HG02938 (cell line): Measurements from ENCODE around the gene PTPN3.

ENCODE experiments used
- ATAC-seq: cut with Tn5 transposase; IDR thresholded peaks from one replicate; pipeline ENCODE4 v1.9.1; 2021; ENCODE audit warnings: mild to moderate bottlenecking, moderate library complexity; ENCODE audit not compliant: unreplicated experiment

The PTPN3 gene

DNA sequence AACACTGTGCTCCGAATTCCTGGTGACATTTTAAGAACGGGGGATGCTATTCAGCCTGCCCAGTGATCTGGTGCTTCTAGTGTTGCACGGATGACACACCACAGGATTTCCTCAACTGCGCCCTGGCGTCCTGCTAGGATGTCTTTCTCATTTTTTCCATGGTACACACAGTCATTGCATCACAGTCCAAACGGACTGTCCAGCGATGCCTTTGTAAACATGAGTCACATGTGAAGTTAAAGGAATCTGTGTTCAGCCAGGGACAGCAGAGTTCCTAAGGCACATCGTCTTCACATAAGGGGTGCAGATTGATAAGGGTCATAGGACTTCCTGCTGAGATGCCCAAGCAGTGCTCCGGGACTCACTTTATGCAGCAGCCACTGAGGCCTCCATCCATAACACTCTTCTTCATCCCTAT lies 9.3 kb upstream of the PTPN3 start:
- no peak for ATAC-seq

- no peak for ATAC-seq
Observed at GRCh38 chr9:109506097-109506712, 8.1 kb upstream of the PTPN3 start.

GRCh38 chr9:109504689-109505088 lies 6.6 kb upstream of the PTPN3 start:
- no peak for ATAC-seq

- no peak for ATAC-seq
Observed at GRCh38 chr9:109500421-109500974, 2.4 kb upstream of the PTPN3 start.

GRCh38 chr9:109499631-109500410 lies 1.7 kb upstream of the PTPN3 start:
- ATAC-seq: no peak

GRCh38 chr9:109499093-109499630 lies 1.1 kb upstream of the PTPN3 start:
- no peak for ATAC-seq

- no peak for ATAC-seq
Observed at GRCh38 chr9:109497226-109498153, 617 bp downstream of the PTPN3 start.

DNA sequence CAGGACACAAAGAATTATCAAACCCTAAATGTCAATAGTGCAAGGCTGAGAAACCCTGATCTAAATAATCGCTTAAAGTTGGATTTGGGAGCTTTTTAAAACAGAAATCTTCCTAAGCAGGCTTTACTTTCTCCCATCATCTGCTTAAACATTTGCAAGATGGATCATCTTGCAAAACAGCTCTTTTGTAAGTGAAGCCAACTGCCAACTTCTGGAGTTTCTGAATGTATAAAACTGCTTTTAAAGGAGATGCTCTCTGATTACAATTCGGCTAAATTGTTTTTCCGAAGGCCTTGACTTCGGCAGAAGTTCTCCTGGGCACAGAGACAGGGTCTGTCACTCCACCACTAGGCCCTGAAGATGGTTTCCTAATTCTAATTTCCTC lies 1.3 kb downstream of the PTPN3 start:
- ATAC-seq: no peak

- no peak for ATAC-seq
Observed at GRCh38 chr9:109496218-109496617, 1.9 kb downstream of the PTPN3 start.

DNA sequence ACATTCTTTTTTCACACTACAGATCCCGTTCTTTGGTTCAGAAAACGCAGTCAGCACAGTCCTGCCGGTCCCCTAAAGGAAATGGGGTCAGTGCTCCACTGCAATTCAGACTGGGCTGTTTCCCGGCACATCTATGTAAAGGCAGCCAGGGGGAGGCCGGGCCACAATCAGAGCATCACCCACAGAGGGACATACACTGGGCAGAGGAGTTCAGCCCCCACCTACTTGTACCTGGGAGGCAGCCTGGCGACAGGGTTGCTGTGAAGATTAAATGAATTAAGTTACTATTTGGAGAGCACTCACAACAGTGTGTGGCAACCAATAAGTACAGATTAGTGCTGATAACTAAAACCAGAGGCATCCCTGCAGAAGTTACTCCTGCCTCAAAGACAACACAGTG lies 4.5 kb downstream of the PTPN3 start:
- no peak for ATAC-seq

DNA sequence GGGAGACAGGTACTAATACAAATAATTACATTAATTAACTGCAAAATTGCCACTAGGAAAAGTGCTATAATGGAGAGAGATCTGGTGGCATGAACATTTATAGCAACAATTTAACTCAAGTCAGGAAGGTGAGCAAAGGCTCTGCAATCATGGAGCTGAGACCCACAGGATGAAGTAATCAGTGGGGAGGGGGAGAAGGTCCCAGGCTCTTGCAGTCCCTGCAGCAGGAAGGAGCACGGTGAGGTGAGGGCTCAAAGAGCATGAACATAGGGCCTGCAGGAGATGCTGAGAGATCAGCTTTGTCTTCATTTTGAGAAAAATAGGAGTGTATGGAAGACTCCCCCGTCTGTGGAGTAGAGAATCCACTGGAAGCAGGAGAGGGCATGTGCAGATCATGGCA lies 6.5 kb downstream of the PTPN3 start:
- ATAC-seq: no peak

DNA sequence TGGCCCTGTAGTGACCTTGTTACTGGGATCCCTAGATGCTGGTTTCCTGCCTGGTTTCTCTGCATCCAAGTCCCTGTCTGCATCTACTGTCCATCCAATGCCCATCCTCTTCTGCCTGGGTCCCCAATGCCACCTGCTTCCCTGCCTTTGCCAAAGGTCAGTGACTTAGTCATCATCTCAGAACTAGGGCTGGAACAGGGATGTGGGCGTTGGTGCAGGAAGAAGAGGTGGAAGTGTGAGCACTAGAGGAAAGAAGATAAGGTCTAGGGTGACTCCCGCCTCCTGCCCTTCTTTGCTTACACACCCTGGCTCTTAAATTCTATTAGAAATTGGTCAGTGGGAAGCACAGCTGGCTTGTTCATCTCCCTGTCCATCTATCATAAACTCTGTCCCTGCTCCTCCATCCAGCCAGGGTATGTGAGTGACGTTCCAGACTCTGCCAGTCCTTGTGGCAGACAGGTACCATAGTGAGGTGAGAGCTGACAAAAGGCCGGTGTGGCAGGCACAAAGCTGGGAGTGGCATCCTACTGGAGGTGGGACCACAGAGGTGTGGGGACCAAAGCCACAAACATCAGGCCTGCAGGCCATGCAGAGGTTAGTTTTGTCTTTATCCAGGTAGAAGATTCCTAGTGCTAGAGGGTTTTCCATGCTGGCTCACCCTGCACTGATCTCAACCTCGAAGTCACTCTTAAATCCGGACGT lies 9.2 kb downstream of the PTPN3 start:
- no peak for ATAC-seq

DNA sequence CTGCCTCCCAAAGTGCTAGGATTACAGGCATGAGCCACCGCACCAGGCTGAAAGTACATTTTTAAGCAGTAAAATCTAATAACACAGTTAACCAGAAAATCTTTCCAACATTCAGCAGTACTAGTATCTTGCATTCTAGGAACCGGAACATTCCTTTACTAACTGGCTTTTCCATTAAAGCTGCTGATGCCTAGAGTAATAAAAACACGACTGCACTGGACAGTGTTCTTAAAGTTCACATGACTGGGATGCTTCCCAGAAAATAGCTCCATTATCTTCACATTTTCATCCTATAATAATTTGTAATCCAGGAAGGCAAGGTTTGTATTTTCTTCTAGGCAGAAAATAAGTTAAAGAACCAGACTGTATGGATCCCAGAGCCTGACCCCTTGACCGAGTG lies 9.8 kb downstream of the PTPN3 start:
- no peak for ATAC-seq

GRCh38 chr9:109487247-109487646 lies 10.9 kb downstream of the PTPN3 start:
- no peak for ATAC-seq

DNA sequence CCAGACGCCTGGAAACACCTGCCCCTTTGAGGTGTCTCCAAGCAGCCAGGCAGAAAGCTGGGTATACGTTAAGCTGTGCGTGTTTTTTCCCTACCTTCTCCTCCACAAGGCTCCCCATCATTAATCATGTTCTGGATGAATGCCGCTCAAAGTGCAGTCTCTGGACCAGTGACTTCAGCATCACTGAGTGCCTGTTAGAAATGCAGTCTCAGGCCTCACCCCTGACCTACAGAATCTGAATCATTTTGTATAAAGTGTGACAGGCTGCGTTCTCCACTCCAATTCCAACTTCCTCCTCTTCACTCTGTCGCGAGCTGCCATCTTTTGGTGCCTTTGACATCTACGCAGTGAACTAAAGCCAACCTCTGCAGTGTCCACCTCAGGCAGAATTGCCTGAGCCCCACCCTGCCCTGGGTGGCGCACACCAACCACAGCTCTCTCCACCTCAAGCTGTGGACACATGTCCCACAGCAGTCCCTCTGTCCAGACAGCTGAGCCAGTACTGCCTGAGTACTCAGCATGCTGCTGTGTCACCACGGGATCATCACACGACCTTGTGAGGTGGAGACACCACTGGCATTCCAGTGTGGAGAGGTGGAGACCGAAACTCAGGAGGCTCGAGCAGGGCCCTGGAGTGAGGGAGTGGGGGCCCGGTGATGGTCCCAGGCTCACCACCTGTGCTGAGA lies 14.2 kb downstream of the PTPN3 start:
- no peak for ATAC-seq

DNA sequence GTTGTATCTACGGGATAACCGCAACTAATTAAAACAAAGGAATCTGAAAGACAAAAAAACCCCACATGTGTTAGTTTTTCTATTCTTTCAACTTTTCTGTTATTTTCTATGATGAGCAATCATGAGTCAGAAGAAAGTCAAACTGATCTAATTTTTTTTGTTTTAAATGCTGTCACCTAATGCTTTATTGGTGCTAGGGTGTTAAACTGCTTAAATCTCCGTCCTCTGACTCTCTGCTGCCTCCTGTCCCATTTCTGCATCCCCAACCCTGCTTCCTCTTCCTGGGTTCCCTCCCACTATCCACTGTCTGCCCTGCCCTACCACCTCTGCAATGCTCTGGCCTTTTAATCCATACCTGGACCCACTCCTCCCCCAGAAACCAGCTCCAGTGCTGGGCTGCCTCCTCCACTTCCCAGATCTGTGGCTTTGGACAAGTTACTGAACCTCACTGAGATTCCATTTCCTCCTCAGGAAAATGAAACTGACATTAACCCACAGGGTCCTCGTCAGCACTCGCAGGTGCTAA lies 15.7 kb downstream of the PTPN3 start:
- ATAC-seq: no peak

DNA sequence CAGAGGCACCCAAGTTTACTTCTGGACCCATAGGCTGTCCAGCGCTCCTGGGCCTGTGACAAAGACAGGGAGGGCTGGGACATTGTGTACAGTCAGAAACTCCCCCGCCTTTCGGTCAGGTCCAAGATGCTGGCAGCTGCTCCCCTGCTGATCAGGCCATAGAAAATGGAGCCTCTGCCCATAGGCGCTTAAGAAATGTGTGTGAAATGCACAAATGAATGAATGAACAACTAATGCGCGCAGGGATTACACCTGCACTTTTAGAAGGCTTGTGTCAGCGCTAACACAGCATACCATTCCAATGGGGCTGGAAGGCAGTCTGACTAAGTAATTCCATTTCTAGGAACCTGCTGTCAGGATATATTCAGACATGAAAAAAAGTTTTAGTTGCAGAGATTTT lies 16.3 kb downstream of the PTPN3 start:
- no peak for ATAC-seq

DNA sequence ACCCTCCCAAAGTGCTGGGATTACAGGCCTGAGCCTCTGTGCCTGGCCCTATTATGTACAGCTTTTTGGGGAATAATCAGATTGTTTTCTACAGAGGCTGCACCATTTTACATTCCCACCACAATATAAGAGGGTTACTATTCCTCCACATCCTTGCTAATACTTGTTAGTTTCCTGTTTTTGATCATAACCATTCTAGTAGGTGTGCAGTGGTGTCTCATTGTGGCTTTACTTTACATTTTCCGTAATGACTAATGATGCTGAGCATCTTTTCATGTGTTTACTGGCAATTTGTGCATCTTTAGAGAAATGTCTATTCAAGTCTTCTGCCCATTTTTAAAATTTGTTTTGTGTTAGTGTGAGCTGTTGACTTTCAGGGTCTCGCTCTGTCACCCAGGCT lies 18.3 kb downstream of the PTPN3 start:
- ATAC-seq: no peak

DNA sequence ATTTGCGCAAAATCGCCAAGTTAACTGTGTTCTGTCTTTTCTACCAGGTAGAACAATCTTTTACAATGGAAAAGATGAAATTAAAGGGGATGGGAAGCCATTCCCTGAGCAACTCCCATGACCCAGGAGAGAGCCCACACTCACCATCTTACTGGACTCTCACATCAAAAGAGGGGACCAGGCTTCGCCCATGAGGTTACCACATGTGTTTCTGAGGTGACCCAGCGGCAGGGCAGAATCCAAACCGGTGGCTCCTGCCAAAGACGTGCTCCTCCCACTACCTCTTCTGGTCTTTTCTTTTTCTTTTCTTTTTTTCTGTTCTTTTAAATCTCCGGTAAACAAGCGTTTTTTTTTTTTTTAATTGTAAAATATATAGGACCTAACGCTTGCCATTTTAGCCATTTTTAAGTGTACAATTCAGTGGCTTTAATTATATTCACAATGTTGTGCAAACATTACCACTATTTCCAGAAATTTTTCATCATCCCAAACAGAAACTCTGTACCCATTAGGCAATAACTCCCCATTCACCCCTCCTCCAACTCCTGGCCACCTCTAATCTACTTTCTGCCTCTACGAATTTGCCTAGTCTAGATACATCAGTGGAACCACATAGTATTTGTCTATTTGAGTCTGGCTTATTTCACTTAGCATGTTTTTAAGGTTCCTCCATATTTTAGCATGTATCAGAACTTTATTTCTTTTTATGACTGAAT lies 19.3 kb downstream of the PTPN3 start:
- ATAC-seq: no peak
